ENCODE results near the gene SCCPDH. TPM values are rescaled to one million over a fixed set of nuclear protein-coding genes. Genes with fewer than 3 reads are reported as not detected.

The SCCPDH gene
- total RNA-seq, 2 donors from 2014 or later: 21.4 to 23.1 TPM

- no peaks in the 10 kb centered on the region for H3K36me3 ChIP-seq
- DNase-seq (ENCODE audit: low spot score): no peak
- no peak overlapping the region for H3K4me3 ChIP-seq
- peaks cover 0 to 20% of the 10 kb centered on the region in 2 donors for H3K4me1 ChIP-seq
- H3K27me3 ChIP-seq: no peaks in the 10 kb centered on the region
- no peaks in the 10 kb centered on the region for H3K9me3 ChIP-seq
- no peak for TF ChIP-seq CTCF (IDR thresholded peaks at IDR 0.05)
- H3K27ac ChIP-seq: no peak overlapping the region
Observed at GRCh38 chr1:246790364-246790763, 66.2 kb downstream of the SCCPDH start.

- Histone ChIP-seq H3K27me3 (no peaks in the 10 kb centered on the region), H3K27ac (no peak overlapping the region)
- no peak for DNase-seq (ENCODE audit: low spot score)
Observed at GRCh38 chr1:246790833-246791232, 66.6 kb downstream of the SCCPDH start.

GRCh38 chr1:246791303-246791918, 67.2 kb downstream of the SCCPDH start:
- H3K27ac ChIP-seq: no peak overlapping the region
- H3K27me3 ChIP-seq: no peaks in the 10 kb centered on the region

More at GRCh38 chr1:246790833-246791232, 66.6 kb downstream of the SCCPDH start:
- no peak overlapping the region for H3K4me3 ChIP-seq
- no peak for TF ChIP-seq CTCF (IDR thresholded peaks at IDR 0.05)
- H3K4me1 ChIP-seq: peaks cover 0 to 20% of the 10 kb centered on the region in 2 donors
- H3K9me3 ChIP-seq: no peaks in the 10 kb centered on the region
- no peaks in the 10 kb centered on the region for H3K36me3 ChIP-seq

GRCh38 chr1:246792603-246793002, 68.4 kb downstream of the SCCPDH start:
- no peak for TF ChIP-seq CTCF (IDR thresholded peaks at IDR 0.05)
- no peak for DNase-seq (ENCODE audit: low spot score)
- no peaks in the 10 kb centered on the region for H3K9me3 ChIP-seq
- no peak overlapping the region for H3K4me3 ChIP-seq
- H3K36me3 ChIP-seq: no peaks in the 10 kb centered on the region
- no peaks in the 10 kb centered on the region for H3K27me3 ChIP-seq
- no peak overlapping the region for H3K27ac ChIP-seq
- peaks cover 0 to 20% of the 10 kb centered on the region in 2 donors for H3K4me1 ChIP-seq

More at GRCh38 chr1:246791303-246791918, 67.2 kb downstream of the SCCPDH start:
- TF ChIP-seq CTCF (IDR thresholded peaks at IDR 0.05): no peak
- peaks cover 0 to 20% of the 10 kb centered on the region in 2 donors for H3K4me1 ChIP-seq
- no peaks in the 10 kb centered on the region for H3K36me3 ChIP-seq
- DNase-seq (ENCODE audit: low spot score): no peak
- no peak overlapping the region for H3K4me3 ChIP-seq
- no peaks in the 10 kb centered on the region for H3K9me3 ChIP-seq

GRCh38 chr1:246793356-246793896, 69.2 kb downstream of the SCCPDH start:
- no peak for DNase-seq (ENCODE audit: low spot score)
- no peaks in the 10 kb centered on the region for H3K27me3 ChIP-seq
- H3K4me3 ChIP-seq: no peak overlapping the region
- H3K27ac ChIP-seq: no peak overlapping the region
- H3K4me1 ChIP-seq: peaks cover 0 to 20% of the 10 kb centered on the region in 2 donors
- no peak for TF ChIP-seq CTCF (IDR thresholded peaks at IDR 0.05)
- no peaks in the 10 kb centered on the region for H3K36me3 ChIP-seq
- H3K9me3 ChIP-seq: no peaks in the 10 kb centered on the region
